ENCODE measurements around the gene GDI1.
A peak's percentile ranks its signal among the peaks of the same experiment; 100 is the strongest.

Gene GDI1

DNA sequence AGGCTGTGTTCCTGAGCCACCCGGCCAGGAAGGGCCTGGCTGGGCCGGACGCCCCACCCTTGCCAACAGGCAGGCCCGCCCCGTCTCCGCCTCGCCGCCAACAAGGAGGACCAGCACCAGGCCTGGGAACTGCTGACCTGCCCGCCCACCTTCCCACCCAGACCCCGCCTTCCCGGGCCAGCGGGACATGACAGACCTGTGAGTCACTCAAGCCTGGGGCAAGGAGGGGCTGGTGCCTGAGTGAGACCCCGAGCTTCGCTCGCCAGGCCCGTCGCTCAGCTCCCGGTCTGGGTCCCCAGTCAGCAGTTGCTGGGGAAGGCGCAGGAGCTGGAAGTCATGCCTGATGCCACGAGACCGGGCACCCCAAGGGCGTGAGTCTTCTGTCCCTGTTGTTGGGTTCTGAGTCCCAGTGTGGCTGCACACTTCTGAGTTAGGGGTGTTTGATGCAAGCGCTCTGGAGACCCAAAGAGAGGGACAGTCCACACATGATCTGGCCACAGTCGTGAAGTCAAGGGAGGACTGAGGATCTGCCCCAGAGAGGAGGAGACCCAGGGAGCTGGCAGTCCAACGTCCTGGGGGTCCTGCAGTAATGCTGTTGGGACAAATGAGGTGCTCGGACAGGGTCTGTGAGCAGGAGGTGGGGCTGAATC is 27.6 kb upstream of the GDI1 start, which contains the start of gene DNASE1L1:
DNASE1L1 (minus strand) TSS at position 33 of the 650 bp plus-strand sequence. CDS start 3,686 bp downstream, outside the sequence.
- DNase-seq = no peak

DNA sequence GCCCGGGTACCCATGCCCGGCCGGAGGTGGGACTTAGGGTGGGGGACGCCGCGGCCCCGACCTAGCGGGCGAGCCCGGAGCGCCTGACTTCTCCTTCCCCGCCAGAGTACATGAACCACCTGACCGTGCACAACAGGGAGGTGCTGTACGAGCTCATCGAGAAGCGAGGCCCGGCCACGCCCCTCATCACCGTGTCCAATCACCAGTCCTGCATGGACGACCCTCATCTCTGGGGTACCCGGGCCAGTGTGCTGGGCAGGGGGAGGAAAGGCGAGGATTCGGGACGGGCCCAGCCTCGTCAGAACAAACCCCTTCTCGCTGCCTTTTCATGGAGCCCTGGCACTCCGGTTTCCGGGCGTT is 25.0 kb upstream of the GDI1 start:
- peak in 1 of 2 donors; percentile 47 for DNase-seq

DNA sequence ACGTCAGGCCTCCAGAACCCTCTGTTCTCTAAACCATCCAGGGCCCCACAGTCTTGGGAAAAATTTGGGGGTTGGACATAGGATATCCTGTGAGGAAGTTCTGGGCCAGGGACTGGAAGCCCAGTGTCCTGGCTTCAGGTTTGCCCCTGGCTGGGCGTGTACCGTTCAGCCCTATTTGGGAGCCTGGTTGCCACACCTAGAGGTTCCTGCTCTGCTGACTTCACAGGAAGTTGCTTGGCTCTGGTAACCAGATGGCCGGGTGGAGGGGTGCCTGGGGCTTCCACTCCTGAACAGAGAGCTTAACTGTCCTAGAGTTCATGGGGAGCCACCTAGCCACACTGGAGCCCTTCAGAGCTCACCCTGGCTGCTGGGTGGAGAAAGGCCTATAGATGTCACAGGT is 24.5 kb upstream of the GDI1 start:
- no peak for DNase-seq

DNA sequence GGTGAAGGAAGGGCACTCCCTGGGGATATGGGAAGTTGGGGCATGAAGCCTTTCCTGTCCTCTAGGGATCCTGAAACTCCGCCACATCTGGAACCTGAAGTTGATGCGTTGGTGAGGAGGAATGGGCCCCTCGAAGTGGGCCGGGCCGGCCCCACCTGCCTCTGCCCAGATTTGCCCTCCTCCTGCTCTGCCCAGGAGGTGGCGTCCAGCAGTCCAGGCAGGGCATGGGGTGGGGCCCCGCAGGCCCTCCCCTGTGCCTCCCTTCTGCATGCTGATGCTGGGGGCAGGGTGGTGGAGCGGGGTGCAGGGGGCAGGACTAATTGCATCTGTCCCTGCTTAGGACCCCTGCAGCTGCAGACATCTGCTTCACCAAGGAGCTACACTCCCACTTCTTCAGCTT is 23.8 kb upstream of the GDI1 start:
- DNase-seq = no peak

DNA sequence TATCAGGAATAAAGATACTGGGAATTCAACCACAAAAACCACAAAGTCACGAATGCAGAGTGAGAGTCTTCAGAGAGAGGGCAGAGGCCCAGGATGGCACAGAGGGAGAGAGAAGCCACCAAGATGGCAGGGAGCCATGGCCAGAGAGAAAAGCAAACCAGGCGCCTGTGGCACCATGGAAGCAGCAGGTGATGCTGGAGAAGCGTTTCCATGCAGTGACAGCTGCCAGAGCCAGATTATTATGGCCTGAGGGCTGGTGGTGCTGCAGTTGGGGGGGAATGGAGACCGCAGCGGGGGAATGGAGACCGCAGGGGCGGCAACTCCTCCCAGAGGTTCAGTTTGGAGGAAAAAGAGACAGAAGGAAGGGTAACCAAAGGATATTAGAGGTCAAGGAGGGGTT is 19.8 kb upstream of the GDI1 start:
- no peak for DNase-seq

DNA sequence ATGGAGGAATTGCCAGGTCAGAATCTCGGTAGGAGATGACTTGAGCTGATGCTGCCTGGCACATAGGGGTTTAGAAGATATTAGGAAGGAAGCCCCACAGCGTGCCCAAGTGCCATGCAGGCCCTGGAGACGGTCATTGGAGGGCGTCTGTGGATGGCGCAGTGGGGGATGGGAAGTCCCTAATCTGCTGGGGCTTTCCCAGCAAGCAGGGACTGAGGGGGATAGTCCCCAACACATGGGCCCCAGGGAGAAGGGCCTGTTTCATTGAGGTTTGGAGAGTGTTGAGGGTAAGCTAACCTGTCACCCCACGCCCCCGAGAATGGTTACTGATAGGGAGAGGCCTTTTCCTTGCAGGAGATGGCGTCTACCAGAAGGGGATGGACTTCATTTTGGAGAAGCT is 17.8 kb upstream of the GDI1 start:
- no peak for DNase-seq

DNA sequence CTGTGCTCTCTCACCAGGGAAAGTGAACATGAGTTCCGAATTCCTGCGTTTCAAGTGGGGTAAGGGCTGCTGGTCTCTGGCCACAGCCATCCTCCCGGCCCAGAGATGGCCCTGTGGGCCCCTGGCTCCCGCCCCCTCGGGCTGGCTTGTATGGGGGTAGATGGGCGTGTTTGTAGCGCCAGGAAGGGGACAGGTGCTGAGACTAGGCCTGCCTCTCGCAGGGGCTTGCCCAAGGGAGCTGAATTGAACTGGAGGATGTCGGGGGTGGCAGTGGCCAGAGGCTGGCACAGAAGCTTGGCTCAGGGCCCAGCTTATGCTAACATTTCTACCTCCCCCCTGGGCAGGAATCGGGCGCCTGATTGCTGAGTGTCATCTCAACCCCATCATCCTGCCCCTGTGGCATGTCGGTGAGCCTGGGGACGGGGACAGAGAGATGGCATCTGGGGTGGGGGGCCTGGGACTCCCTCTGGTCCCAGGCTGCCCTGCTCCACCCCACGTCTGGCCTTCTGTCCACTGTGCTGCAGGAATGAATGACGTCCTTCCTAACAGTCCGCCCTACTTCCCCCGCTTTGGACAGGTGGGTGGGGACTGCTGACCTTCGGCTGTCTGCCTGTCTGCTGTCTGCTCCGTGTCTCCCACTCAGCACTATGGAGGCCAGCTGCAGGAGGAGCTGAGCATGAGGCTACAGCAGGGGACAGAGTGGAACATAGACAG is 17.1 kb upstream of the GDI1 start:
- DNase-seq = no peak

DNA sequence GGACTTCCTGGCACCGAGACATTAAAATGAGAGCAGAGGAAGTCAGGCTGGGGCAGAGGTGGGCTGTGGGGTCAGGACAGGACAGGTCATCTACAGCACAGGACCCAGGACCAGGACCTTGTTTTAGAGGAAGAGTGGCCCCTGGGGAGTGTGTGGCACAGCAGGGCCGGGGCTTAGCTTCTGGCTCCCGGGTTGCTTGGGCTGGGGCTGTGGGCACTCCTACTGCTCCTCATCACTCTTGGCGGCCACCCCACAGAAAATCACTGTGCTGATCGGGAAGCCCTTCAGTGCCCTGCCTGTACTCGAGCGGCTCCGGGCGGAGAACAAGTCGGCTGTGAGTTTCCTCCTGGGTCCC is 16.6 kb upstream of the GDI1 start:
- no peak for DNase-seq

DNA sequence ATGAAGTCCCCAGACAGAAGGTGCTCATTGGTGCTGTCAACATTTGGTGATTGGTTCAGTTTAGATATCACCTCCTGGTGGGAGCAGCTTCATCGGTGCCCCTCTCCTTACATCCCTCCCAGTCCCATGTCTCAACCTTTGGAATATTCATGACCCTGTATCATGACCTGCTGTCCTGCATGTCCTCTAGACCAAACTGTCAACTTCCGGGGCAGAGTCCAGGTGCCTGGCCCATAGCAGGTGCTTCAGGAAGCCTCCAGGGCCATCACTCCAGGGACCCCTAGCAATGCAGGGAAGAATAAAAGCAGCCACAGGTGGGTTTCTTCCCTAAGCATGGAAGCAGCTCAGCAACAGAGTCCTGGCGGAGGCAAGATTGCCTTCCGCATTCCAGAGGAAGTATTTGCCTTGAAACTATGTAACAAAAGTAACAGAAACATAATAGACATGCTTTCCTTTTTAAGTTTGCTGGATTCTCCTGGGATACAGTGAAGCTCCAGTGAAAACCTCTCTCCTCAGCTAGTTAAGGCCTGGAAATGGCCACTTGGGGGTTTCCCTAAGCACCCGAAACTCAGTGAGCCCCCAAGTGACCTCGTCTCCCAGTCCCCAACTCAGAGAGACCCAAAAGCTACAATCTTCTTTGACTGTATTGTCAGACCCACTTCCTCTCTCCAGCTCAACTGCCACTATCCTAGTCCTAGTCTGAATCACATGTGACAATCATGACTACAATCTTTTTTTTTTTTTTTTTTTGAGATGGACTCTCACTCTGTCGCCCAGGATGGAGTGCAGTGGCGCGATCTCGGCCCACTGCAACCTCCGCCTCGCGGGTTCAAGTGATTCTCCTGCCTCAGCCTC is 9.8 kb upstream of the GDI1 start:
- no peak for DNase-seq

DNA sequence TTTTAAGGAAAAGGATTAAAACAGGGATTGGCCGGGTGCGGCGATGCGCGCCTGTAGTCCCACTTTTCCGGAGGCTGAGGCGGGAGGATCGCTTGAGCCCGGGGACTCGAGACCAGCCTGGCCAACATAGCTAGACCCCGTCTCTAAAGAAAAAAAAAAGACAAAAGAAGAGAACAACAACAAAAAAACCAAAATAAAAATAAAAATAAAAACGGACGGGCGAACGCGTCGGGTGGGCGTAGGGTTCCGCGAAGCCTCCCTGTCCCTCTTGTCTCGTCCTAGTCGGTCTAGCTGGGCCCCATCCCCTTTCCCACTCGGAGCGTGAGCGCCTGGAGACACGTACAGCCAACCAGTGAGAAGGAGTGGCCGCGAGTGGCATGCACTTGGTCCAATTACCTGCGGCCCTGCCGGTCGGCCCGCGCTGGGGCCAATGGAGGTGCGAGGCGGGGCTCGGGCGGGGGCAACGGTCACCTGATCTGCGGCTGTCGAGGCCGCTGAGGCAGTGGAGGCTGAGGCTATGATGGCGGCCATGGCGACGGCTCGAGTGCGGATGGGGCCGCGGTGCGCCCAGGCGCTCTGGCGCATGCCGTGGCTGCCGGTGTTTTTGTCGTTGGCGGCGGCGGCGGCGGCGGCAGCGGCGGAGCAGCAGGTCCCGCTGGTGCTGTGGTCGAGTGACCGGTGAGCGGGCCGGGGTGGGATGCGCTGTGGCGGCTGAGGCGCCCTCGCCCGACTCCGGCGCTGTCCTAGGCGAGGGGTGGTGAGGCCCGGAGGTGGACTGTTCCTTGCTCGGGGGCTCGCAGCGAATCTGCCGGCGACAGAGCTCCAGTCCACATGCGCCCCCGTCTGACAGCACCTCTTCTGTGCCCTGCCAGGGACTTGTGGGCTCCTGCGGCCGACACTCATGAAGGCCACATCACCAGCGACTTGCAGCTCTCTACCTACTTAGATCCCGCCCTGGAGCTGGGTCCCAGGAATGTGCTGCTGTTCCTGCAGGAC is 8.5 kb upstream of the GDI1 start, which contains the start of gene ATP6AP1:
ATP6AP1 (plus strand) TSS at position 502 of the 996 bp plus-strand sequence; CDS start at position 518, 16 bp downstream.
- peak; percentile 81 to 83 for DNase-seq

DNA sequence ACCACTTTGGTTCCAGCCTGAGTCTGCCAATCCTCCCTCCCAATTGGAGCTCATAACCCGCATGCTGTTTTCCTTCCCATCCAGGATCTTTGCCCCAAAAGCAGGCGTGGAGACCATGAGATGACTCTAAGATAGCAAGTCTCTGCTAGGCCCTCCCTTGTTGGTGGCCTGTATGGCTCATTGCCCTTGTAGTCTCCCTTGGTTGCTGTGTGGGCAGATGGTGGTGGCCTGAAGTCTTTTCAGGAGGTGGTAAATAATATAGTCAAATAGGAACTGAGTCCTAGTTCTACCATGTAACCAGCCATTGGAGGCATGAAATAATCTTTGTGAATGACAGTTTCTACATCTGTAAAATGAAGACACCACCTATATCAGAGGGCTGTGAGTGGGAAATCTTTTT is 7.2 kb upstream of the GDI1 start:
- no peak for DNase-seq

DNA sequence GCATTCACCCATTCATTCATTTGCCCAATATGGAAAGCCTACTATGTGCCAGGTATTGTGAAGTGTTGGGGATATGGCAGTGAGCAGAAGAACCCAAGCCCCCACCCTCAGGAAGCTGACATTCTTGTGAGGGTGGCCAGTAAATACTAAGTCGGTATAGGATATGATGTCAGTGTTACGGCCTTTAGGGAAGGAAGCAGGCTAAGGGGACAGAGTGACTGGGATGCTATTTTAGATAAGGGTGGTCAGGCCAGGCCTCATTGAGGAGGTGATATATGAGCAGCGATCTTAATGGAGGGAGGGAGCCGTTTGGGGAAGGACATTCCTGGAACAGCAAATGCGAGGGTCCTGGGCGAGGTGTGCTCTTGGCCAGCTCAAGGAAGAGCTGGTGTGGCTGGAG is 6.5 kb upstream of the GDI1 start:
- no peak for DNase-seq

DNA sequence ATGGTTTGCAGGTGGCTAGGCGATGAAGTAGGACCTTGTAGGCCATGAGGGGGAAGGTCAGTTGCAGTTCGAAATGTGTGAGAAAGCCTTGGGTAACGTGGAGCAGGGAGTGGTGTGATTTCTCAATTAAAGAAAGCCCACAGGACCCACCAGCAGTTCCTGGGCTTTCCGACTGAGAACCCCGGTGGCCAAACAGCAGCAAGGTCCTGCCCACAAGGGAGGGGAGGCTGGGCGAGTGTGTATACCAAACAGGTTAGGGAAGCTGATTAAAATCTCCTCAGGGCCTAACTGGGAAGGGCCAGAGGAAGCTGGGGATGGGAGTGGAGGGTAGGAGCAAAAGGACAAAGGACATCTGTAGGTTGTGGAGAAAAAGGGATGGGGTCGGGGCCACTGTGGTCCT is 6.0 kb upstream of the GDI1 start:
- no peak for DNase-seq

DNA sequence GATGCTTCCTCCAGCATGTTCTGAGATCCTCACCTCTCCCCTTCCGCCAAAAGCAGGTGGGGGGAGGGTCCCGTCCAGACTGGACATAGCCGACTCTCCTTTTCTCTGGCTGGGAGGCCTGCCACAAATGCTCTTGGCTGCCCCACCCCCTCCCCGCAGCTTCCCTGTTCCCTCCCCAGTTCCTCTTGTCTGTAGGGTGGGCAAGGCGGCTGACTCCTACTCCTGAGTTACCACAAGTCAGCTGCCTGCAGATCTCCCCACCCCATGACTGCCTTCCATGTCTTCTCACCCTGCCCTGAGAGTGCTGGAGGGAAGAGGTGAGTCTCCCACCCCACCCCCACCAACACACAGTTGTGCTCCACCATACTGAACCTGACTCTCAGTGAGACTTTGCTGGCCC is 5.6 kb upstream of the GDI1 start:
- no peak for DNase-seq

DNA sequence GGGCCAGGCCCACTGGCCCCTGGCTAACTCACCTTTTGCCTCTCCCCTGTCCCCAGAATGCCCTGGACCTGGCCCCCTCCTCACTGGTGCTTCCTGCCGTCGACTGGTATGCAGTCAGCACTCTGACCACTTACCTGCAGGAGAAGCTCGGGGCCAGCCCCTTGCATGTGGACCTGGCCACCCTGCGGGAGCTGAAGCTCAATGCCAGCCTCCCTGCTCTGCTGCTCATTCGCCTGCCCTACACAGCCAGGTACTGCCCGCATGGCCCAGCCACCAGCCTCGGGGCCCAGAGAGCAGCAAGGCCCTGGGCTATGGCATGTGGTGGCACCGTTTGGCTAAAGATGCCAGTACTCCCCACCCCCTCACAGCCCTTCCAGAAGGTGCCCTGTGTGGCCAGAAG is 4.7 kb upstream of the GDI1 start:
- no peak for DNase-seq

DNA sequence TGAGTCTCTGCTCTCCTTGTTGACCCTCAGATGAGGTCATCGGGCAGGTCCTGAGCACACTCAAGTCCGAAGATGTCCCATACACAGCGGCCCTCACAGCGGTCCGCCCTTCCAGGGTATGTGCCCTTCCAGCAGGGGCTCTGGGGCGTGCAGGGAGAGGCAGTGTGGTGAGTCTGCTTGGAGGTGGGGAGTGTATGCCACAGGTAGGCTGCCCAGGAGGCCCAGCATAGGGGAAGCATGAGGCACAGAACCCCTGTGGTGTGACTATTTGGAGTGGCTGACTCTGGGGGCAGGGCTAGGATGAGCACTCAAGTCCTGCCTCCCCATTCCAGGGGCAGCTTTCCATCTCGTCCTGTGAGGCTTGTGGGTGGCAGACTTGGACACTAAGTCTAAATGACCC is 3.3 kb upstream of the GDI1 start:
- DNase-seq = no peak

DNA sequence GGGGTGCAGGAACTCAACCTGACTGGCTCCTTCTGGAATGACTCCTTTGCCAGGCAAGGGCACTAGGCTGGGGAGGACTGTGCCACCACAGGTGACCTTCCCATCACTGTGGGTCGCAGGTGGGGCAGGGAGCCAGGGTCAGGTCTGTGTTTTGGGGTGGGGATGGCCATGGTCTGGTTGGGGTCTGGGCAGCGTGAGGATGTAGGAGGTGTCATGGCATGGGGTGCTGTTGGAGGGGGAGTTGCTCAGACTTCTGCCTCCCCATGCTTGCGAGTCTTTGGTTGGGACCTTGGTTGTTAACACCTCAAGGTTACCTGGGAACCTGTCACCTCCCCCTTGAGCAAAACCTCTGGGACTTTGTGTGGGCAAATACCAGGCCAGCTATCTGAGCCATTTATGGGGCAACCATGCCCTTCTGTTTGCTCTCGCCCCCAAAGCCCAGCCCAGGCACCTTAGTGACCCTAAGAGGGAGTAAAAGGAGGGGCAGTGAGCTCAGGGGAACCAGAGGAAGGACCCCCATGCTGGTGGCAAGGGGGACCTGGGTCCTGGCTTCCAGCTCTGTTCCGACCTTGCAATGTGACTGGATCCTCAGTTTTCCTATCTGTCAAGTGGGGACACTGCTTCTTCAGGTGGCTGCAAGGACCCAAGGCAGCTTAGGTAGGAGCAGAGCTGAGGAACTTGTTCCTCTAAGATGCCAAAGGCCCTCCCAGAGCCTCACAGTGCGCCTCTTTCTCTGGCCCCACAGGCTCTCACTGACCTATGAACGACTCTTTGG is 2.4 kb upstream of the GDI1 start:
- DNase-seq = no peak

DNA sequence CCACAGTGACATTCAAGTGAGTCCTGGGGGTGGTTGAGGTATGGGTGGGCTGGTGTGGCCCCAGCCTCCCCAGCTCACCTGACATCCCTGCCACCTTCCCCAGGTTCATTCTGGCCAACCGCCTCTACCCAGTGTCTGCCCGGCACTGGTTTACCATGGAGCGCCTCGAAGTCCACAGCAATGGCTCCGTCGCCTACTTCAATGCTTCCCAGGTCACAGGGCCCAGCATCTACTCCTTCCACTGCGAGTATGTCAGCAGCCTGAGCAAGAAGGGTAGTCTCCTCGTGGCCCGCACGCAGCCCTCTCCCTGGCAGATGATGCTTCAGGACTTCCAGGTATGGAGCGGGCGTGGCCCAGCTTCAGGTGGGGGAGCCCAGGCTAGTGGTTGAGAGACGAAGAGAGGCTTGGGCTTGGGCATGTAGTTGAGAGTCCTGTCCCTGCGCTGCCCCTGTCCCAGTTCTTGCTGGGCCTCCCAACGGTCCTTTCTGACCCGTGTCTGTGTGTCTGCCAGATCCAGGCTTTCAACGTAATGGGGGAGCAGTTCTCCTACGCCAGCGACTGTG is 1.7 kb upstream of the GDI1 start:
- no peak for DNase-seq

DNA sequence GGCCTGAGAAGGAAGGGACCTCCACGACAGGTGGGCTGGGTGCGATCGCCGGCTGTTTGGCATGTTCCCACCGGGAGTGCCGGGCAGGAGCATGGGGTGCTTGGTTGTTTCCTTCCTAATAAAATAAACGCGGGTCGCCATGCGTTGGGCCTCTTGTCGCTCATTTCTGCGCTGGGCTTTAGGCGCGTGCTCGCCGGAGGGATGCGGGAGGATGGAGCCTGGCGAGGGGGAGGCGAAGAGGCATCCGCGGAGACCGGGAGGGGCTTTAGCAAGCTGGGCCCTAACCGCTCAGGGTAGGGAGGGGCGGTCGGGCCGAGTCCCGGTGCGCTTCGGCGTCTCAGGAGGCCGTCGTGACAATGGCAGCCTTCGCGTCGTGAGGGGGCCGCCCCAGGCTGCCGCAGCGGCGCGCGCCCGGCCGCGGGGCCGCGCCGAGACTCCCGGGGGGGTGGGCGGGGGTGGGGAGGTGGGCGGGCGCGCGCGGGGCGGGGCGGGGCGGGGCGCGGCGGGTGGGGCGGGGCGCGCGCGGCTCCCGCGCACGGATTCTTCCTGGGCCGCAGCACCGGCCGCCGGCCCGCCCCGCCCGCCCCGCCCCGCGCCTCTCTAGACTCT is 476 bp upstream of the GDI1 start:
- DNase-seq = peak; percentile 30 to 48

DNA sequence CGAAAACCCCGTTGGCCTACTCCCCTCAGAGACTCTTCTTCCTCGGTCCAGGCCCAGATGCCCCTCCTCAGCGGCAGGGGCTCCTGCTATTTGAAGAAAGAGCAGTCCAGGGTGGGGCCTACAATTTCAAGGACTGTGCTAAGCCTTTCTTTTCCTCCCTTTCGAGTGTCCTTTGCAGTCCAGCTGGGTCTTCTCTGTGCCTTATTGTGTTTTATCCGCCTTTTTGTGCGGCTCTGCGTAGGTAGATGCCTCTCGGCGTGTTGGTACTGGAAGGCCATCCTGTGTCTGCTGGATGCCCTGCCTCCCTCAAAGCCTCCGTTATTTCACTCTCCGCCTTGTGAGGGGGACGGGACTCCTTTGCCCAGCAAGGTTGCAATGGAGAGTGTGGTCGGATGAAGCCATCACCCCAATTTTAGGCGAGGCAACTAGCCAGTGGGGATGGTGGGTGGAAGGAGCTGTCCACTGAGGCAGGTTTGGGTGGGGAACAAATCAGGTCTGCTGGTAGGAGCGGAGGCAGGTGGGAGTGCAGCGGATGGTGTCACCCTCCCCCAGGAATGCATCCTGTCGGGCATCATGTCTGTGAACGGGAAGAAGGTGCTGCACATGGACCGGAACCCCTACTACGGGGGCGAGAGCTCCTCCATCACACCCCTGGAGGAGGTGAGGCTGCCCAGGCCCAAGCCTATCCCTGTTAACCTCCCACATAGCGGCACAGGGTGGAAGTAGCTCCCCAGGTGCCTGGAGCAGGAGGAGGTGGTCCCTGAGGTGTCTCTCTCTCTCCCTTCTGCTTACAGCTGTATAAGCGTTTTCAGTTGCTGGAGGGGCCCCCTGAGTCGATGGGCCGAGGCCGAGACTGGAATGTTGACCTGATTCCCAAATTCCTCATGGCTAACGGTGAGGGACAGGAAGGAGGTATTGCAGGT is 1.3 kb downstream of the GDI1 start:
- DNase-seq = no peak
